ENCODE data around the gene SLC13A4.
"Not testable (repeated sequence)": the region's sequence is repeated elsewhere in the genome, so short reads cannot be mapped to it uniquely, and the experiment has no call there.

Gene SLC13A4

GRCh38 chr7:135748770-135749169 lies 20.8 kb upstream of the SLC13A4 start, which contains the start of gene FAM180A:
TSS of gene FAM180A (minus strand) at chr7:135748813. CDS start at chr7:135748580, 233 bp downstream.
- DNase-seq (ENCODE audit: low read depth): no peak

- DNase-seq (ENCODE audit: low read depth): no peak
Observed at GRCh38 chr7:135747366-135747765, 19.4 kb upstream of the SLC13A4 start.

- no peak for DNase-seq (ENCODE audit: low read depth)
Observed at GRCh38 chr7:135745703-135746312, 17.8 kb upstream of the SLC13A4 start.

GRCh38 chr7:135744938-135745702 lies 17.1 kb upstream of the SLC13A4 start:
- DNase-seq (ENCODE audit: low read depth): no peak

GRCh38 chr7:135743907-135744731 lies 16.1 kb upstream of the SLC13A4 start:
- no peak for DNase-seq (ENCODE audit: low read depth)

- DNase-seq (ENCODE audit: low read depth): no peak
Observed at GRCh38 chr7:135742371-135742770, 14.4 kb upstream of the SLC13A4 start.

- DNase-seq (ENCODE audit: low read depth): no peak
Observed at GRCh38 chr7:135741905-135742304, 13.9 kb upstream of the SLC13A4 start.

- DNase-seq (ENCODE audit: low read depth): no peak
Observed at GRCh38 chr7:135740889-135741288, 12.9 kb upstream of the SLC13A4 start.

GRCh38 chr7:135737306-135737647 lies 9.3 kb upstream of the SLC13A4 start:
- not testable (repeated sequence) for DNase-seq (ENCODE audit: low read depth)

- no peak for DNase-seq (ENCODE audit: low read depth)
Observed at GRCh38 chr7:135736586-135737305, 8.8 kb upstream of the SLC13A4 start.

GRCh38 chr7:135734343-135734689 lies 6.3 kb upstream of the SLC13A4 start:
- DNase-seq (ENCODE audit: low read depth): no peak

- no peak for DNase-seq (ENCODE audit: low read depth)
Observed at GRCh38 chr7:135733603-135734342, 5.8 kb upstream of the SLC13A4 start.

GRCh38 chr7:135731131-135731530 lies 3.1 kb upstream of the SLC13A4 start:
- no peak for DNase-seq (ENCODE audit: low read depth)

- DNase-seq (ENCODE audit: low read depth): no peak
Observed at GRCh38 chr7:135729230-135729629, 1.2 kb upstream of the SLC13A4 start.

GRCh38 chr7:135726911-135727673 lies 894 bp downstream of the SLC13A4 start:
- DNase-seq (ENCODE audit: low read depth): no peak

GRCh38 chr7:135726276-135726788 lies 1.7 kb downstream of the SLC13A4 start:
- DNase-seq (ENCODE audit: low read depth): no peak

- DNase-seq (ENCODE audit: low read depth): no peak
Observed at GRCh38 chr7:135723411-135723810, 4.6 kb downstream of the SLC13A4 start.

- DNase-seq (ENCODE audit: low read depth): no peak
Observed at GRCh38 chr7:135721198-135721820, 6.7 kb downstream of the SLC13A4 start.

- no peak for DNase-seq (ENCODE audit: low read depth)
Observed at GRCh38 chr7:135719688-135720087, 8.3 kb downstream of the SLC13A4 start.

All from T follicular helper cell (primary cell).